Measurements from ENCODE around the gene FAM156B.
"Not testable (repeated sequence)": the region's sequence is repeated elsewhere in the genome, so short reads cannot be mapped to it uniquely, and the experiment has no call there.

Gene FAM156B

DNA sequence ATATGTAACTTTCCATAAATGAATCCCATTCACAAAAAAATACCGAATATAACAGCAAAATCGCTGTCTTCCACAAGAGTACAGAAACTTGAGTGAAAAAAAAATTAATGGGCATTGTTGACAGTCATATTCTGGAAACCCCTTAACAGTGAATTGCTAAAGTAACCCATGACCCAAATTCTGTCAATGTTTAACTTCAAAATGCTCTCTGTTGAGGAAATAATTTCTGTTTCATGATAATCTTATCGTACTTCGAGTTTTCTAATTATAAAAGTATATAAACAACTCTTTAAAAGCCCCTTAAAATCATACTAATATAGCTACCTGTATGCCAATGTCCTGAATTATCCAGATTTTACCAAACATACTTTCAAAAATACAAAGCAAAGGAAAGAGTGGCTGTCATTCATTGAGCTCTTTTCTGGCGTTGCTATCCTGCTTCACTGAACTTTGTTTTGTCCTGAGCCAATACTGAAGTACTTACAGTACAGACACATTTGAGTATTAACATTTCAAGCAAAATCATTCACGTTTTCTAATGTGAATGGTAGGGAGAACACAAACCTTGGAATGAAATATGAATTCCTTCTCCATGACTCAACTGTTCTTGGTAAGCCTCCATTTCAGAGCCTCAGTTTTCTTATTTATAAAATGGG lies 31.7 kb upstream of the FAM156B start:
- Histone ChIP-seq H3K9ac (ENCODE audit: low read length) (no peak overlapping the region), H3K79me1 (replicated peaks; ENCODE audit: low read length, poor library complexity, severe bottlenecking) (no peaks in the 10 kb centered on the region), H3K27ac (ENCODE audit: low read length, poor library complexity, severe bottlenecking) (no peak overlapping the region), H4K8ac (ENCODE audit: low read length) (no peak overlapping the region), H2AK5ac (ENCODE audit: low read length, severe bottlenecking) (no peak overlapping the region), H3K18ac (ENCODE audit: low read depth in 1 of 2, low read length in 2 of 2) (no peak overlapping the region), H3K27me3 (ENCODE audit: control insufficient read depth in 1 of 2, insufficient read depth in 1 of 2, low read length in 2 of 2) (peaks cover 0 to 45% of the 10 kb centered on the region in 2 experiments), H2BK12ac (ENCODE audit: low read length in 2 of 2) (no peak overlapping the region), H4K91ac (ENCODE audit: low read length) (no peak overlapping the region), H2BK5ac (ENCODE audit: low read depth, low read length, poor library complexity, severe bottlenecking) (no peak overlapping the region), H3K4me1 (ENCODE audit: control insufficient read depth, insufficient read depth, low read depth, low read length) (no peaks in the 10 kb centered on the region), H2BK15ac (ENCODE audit: low read depth, poor library complexity, severe bottlenecking) (no peak overlapping the region), H3K36me3 (ENCODE audit: control insufficient read depth in 1 of 2, insufficient read depth in 2 of 2, low read depth in 1 of 2, low read length in 2 of 2) (no peaks in the 10 kb centered on the region), H3K23ac (ENCODE audit: low read length in 2 of 2) (no peak overlapping the region), H3K4me2 (ENCODE audit: low read length, poor library complexity, severe bottlenecking) (no peak overlapping the region), H3K14ac (ENCODE audit: low read length in 2 of 2) (no peak overlapping the region), H3K4ac (ENCODE audit: low read depth in 1 of 2, low read length in 2 of 2) (no peak overlapping the region), H3K9me3 (ENCODE audit: control insufficient read depth, low read length) (no peaks in the 10 kb centered on the region), H3K4me3 (ENCODE audit: insufficient read depth in 1 of 2, low read depth in 1 of 2, low read length in 2 of 2) (no peak overlapping the region), H2BK120ac (ENCODE audit: low read depth, low read length) (no peak overlapping the region), H2AFZ (ENCODE audit: low read depth, low read length) (no peak overlapping the region)
- WGBS = 70% methylated on average over 2 of the region's 6 CpGs
- DNase-seq = no peak

DNA sequence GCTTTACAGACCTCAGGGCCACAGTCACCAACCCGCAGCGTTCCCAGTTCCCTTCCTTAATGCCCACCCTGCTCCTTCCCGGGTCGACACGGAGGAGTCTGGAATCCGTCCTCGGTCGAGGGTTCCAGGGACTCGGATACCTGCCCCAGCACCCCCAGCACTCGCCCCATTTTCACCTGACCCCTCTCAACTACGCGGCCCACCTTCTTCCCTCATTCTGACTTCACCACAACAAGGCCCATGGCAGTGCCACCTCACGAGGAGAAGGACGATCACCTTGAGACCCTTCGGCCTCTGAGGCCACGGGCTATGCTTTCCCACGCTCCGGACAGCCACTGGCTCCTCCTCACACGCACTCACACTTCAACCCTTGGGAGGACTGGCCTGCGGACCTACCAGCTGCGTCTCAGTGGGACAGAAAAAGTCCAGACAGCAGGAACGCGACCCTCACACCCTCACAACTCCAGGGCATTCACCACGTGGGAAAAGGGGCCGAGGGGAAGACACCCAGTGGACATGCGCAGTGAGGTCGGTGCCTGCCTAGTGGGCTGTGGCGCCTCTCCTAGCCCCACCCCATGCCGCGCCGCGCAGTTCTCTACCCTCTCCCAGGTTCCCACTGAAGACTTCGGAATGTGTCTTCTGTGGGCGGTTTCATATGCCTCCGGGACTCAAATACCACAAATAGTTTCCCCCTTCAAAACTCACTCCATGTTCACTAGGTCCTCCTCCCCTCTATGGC lies 29.4 kb upstream of the FAM156B start, which contains the start of gene XAGE3:
Gene XAGE3 (minus strand): TSS at position 474 of the 739 bp plus-strand sequence. CDS start 950 bp downstream, outside the sequence.
- Histone ChIP-seq H3K9ac (ENCODE audit: low read length) (no peak within 1 kb of the TSS), H3K4me2 (ENCODE audit: low read length, poor library complexity, severe bottlenecking) (no peak within 1 kb of the TSS), H3K79me1 (replicated peaks; ENCODE audit: low read length, poor library complexity, severe bottlenecking) (no peaks in the 10 kb centered on the region), H4K8ac (ENCODE audit: low read length) (no peak within 1 kb of the TSS), H2BK12ac (ENCODE audit: low read length in 2 of 2) (no peak within 1 kb of the TSS), H2AK5ac (ENCODE audit: low read length, severe bottlenecking) (no peak within 1 kb of the TSS), H4K91ac (ENCODE audit: low read length) (no peak within 1 kb of the TSS), H2BK120ac (ENCODE audit: low read depth, low read length) (no peak within 1 kb of the TSS), H3K4ac (ENCODE audit: low read depth in 1 of 2, low read length in 2 of 2) (no peak within 1 kb of the TSS), H2AFZ (ENCODE audit: low read depth, low read length) (no peak within 1 kb of the TSS), H3K9me3 (ENCODE audit: control insufficient read depth, low read length) (no peaks in the 10 kb centered on the region), H3K4me3 (ENCODE audit: insufficient read depth in 1 of 2, low read depth in 1 of 2, low read length in 2 of 2) (no peak within 1 kb of the TSS), H3K18ac (ENCODE audit: low read depth in 1 of 2, low read length in 2 of 2) (no peak within 1 kb of the TSS), H3K27me3 (ENCODE audit: control insufficient read depth in 1 of 2, insufficient read depth in 1 of 2, low read length in 2 of 2) (peaks cover 0 to 42% of the 10 kb centered on the region in 2 experiments), H3K23ac (ENCODE audit: low read length in 2 of 2) (no peak within 1 kb of the TSS), H3K4me1 (ENCODE audit: control insufficient read depth, insufficient read depth, low read depth, low read length) (no peaks in the 10 kb centered on the region), H2BK15ac (ENCODE audit: low read depth, poor library complexity, severe bottlenecking) (no peak within 1 kb of the TSS), H2BK5ac (ENCODE audit: low read depth, low read length, poor library complexity, severe bottlenecking) (no peak within 1 kb of the TSS), H3K27ac (ENCODE audit: low read length, poor library complexity, severe bottlenecking) (no peak within 1 kb of the TSS), H3K36me3 (ENCODE audit: control insufficient read depth in 1 of 2, insufficient read depth in 2 of 2, low read depth in 1 of 2, low read length in 2 of 2) (no peaks in the 10 kb centered on the region), H3K14ac (ENCODE audit: low read length in 2 of 2) (no peak within 1 kb of the TSS)
- no peak for DNase-seq
- WGBS = 84% methylated on average over 27 of the region's 35 CpGs

DNA sequence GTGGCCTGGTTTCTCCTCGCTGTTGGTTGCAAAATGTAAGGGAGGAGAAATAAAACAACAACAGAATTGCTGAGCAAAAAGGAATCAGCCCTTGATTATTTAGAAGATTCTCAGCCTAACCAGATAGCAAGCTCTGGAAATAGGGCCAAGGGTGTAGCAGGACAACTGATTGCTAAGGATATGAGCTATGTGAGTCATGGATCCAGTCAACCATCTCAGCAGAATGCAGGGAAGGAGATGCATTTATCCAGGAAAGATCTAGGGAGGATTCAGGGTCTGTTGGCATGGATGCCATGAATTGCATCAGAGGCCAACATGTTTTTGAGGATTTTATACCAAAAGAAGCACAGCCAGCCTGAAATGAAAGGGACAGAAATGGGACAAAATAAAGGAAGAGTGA lies 27.1 kb upstream of the FAM156B start:
- H3K14ac ChIP-seq (ENCODE audit: low read length in 2 of 2) = no peak overlapping the region
- no peak overlapping the region for H3K9ac ChIP-seq (ENCODE audit: low read length)
- no peak overlapping the region for H2BK120ac ChIP-seq (ENCODE audit: low read depth, low read length)
- no peak overlapping the region for H2BK15ac ChIP-seq (ENCODE audit: low read depth, poor library complexity, severe bottlenecking)
- H3K79me1 ChIP-seq (replicated peaks; ENCODE audit: low read length, poor library complexity, severe bottlenecking) = no peaks in the 10 kb centered on the region
- no peak overlapping the region for H3K27ac ChIP-seq (ENCODE audit: low read length, poor library complexity, severe bottlenecking)
- no peak overlapping the region for H2BK5ac ChIP-seq (ENCODE audit: low read depth, low read length, poor library complexity, severe bottlenecking)
- H4K91ac ChIP-seq (ENCODE audit: low read length) = no peak overlapping the region
- no peaks in the 10 kb centered on the region for H3K9me3 ChIP-seq (ENCODE audit: control insufficient read depth, low read length)
- no peak overlapping the region for H2AFZ ChIP-seq (ENCODE audit: low read depth, low read length)
- no peak overlapping the region for H3K4me3 ChIP-seq (ENCODE audit: insufficient read depth in 1 of 2, low read depth in 1 of 2, low read length in 2 of 2)
- peaks cover 0 to 37% of the 10 kb centered on the region in 2 experiments for H3K27me3 ChIP-seq (ENCODE audit: control insufficient read depth in 1 of 2, insufficient read depth in 1 of 2, low read length in 2 of 2)
- H2BK12ac ChIP-seq (ENCODE audit: low read length in 2 of 2) = no peak overlapping the region
- no peaks in the 10 kb centered on the region for H3K4me1 ChIP-seq (ENCODE audit: control insufficient read depth, insufficient read depth, low read depth, low read length)
- H3K4me2 ChIP-seq (ENCODE audit: low read length, poor library complexity, severe bottlenecking) = no peak overlapping the region
- no CpG with 5 or more reads among the region's 1 CpG for WGBS
- H3K4ac ChIP-seq (ENCODE audit: low read depth in 1 of 2, low read length in 2 of 2) = no peak overlapping the region
- no peaks in the 10 kb centered on the region for H3K36me3 ChIP-seq (ENCODE audit: control insufficient read depth in 1 of 2, insufficient read depth in 2 of 2, low read depth in 1 of 2, low read length in 2 of 2)
- no peak overlapping the region for H2AK5ac ChIP-seq (ENCODE audit: low read length, severe bottlenecking)
- no peak for DNase-seq
- H3K23ac ChIP-seq (ENCODE audit: low read length in 2 of 2) = no peak overlapping the region
- H4K8ac ChIP-seq (ENCODE audit: low read length) = no peak overlapping the region
- no peak overlapping the region for H3K18ac ChIP-seq (ENCODE audit: low read depth in 1 of 2, low read length in 2 of 2)

DNA sequence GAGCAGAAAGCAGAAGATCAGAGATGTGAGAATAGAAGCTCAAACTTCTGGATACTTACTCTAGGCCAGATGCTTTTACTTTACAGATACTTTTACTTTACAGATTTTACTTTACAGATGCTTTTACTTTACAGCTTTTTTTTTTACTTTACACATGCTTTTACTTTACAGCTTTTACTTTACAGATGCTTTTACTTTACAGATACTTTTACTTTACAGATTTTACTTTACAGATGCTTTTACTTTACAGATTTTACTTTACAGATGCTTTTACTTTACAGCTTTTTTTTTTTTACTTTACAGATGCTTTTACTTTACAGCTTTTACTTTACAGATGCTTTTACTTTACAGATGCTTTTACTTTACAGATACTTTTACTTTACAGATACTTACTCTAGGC lies 23.3 kb upstream of the FAM156B start:
- not testable (repeated sequence) for H3K9me3 ChIP-seq (ENCODE audit: control insufficient read depth, low read length); H2AFZ ChIP-seq (ENCODE audit: low read depth, low read length); H4K8ac ChIP-seq (ENCODE audit: low read length); H3K9ac ChIP-seq (ENCODE audit: low read length); H3K4me1 ChIP-seq (ENCODE audit: control insufficient read depth, insufficient read depth, low read depth, low read length); H2BK12ac ChIP-seq (ENCODE audit: low read length in 2 of 2); H2BK5ac ChIP-seq (ENCODE audit: low read depth, low read length, poor library complexity, severe bottlenecking); H3K79me1 ChIP-seq (replicated peaks; ENCODE audit: low read length, poor library complexity, severe bottlenecking); H3K4me3 ChIP-seq (ENCODE audit: insufficient read depth in 1 of 2, low read depth in 1 of 2, low read length in 2 of 2); H3K23ac ChIP-seq (ENCODE audit: low read length in 2 of 2); H3K36me3 ChIP-seq (ENCODE audit: control insufficient read depth in 1 of 2, insufficient read depth in 2 of 2, low read depth in 1 of 2, low read length in 2 of 2); H3K4ac ChIP-seq (ENCODE audit: low read depth in 1 of 2, low read length in 2 of 2); H3K4me2 ChIP-seq (ENCODE audit: low read length, poor library complexity, severe bottlenecking); H3K27ac ChIP-seq (ENCODE audit: low read length, poor library complexity, severe bottlenecking); H3K14ac ChIP-seq (ENCODE audit: low read length in 2 of 2); H2BK15ac ChIP-seq (ENCODE audit: low read depth, poor library complexity, severe bottlenecking); H4K91ac ChIP-seq (ENCODE audit: low read length); DNase-seq; H2BK120ac ChIP-seq (ENCODE audit: low read depth, low read length); H3K18ac ChIP-seq (ENCODE audit: low read depth in 1 of 2, low read length in 2 of 2); H2AK5ac ChIP-seq (ENCODE audit: low read length, severe bottlenecking)
- H3K27me3 ChIP-seq (ENCODE audit: control insufficient read depth in 1 of 2, insufficient read depth in 1 of 2, low read length in 2 of 2) = peaks cover 0 to 38% of the 10 kb centered on the region in 2 experiments
